ENCODE data around the gene HOMER2. TPM values are rescaled to one million over a fixed set of nuclear protein-coding genes. Genes with fewer than 3 reads are reported as not detected.

The HOMER2 gene
- total RNA-seq, 1 experiment from 2014 or later = 22.6 TPM

- POLR2A ChIA-PET (ENCODE audit: unreplicated experiment) = no interaction called here
- Histone ChIP-seq H3K36me3 (ENCODE audit: low read depth, low read length) (no peaks in the 10 kb centered on the region), H2AFZ (ENCODE audit: low read length) (no peak overlapping the region), H3K4me3 (ENCODE audit: low read length) (no peak overlapping the region), H3K9ac (ENCODE audit: low read length) (no peak overlapping the region), H3K9me2 (replicated peaks; ENCODE audit: low read length) (no peaks in the 10 kb centered on the region), H3K79me2 (ENCODE audit: low read length) (no peaks in the 10 kb centered on the region), H3K27me3 (ENCODE audit: low read length) (no peaks in the 10 kb centered on the region), H3K9me3 (ENCODE audit: low read length) (peaks cover 8% of the 10 kb centered on the region; the same call in 1 of the 2 replicates), H3K27ac (ENCODE audit: low read length) (no peak overlapping the region), H4K20me1 (ENCODE audit: low read length) (no peaks in the 10 kb centered on the region), H3F3A (ENCODE audit: low read length, unreplicated experiment) (no peaks in the 10 kb centered on the region), H3K4me2 (ENCODE audit: low read length) (no peak overlapping the region), H3K4me1 (ENCODE audit: insufficient read depth, low read length) (no peaks in the 10 kb centered on the region)
- no peak for DNase-seq
- BruUV-seq (replicated peaks) = no TSS peak
- CTCF ChIA-PET = no interaction called here
- intact Hi-C loops (cut with micrococcal nuclease) = no loop called here
- TF ChIP-seq EZH2 (IDR thresholded peaks at IDR 0.05; ENCODE audit: low read length, unreplicated experiment) (no peak), EZH2phosphoT487 (IDR thresholded peaks at IDR 0.05; ENCODE audit: borderline replicate concordance, low read length) (no peak)
- TF ChIP-seq, protein P1, sequence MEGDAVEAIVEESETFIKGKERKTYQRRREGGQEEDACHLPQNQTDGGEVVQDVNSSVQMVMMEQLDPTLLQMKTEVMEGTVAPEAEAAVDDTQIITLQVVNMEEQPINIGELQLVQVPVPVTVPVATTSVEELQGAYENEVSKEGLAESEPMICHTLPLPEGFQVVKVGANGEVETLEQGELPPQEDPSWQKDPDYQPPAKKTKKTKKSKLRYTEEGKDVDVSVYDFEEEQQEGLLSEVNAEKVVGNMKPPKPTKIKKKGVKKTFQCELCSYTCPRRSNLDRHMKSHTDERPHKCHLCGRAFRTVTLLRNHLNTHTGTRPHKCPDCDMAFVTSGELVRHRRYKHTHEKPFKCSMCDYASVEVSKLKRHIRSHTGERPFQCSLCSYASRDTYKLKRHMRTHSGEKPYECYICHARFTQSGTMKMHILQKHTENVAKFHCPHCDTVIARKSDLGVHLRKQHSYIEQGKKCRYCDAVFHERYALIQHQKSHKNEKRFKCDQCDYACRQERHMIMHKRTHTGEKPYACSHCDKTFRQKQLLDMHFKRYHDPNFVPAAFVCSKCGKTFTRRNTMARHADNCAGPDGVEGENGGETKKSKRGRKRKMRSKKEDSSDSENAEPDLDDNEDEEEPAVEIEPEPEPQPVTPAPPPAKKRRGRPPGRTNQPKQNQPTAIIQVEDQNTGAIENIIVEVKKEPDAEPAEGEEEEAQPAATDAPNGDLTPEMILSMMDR (conservative IDR thresholded peaks at IDR 0.05; ENCODE audit: low read depth, low read length) = no peak
- no peak for ATAC-seq
Observed at GRCh38 chr15:82911458-82911857, 41.1 kb downstream of the HOMER2 start.

DNA sequence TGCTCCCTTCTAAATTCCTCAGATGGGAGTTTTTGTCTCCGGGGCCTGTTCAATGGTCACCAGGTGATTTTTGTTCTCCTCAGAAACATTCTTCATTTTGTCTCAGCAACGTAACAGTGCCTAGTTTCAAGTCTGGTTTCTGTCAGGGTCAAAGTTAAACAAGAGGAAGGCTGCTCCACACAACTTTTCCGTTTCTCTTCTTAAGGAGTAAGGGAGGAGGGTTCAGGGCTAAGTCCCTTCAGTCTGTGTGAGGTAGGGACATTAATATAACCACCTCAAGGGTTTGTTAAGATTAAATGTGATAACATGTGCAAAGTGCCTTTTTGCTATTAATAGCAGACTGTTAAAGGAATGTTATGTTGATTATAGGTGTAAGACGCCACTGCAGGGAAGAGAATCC is 41.8 kb downstream of the HOMER2 start:
- DNase-seq = no peak
- H3K4me1 ChIP-seq (ENCODE audit: insufficient read depth, low read length) = no peaks in the 10 kb centered on the region
- H3K36me3 ChIP-seq (ENCODE audit: low read depth, low read length) = no peaks in the 10 kb centered on the region
- no peaks in the 10 kb centered on the region for H3F3A ChIP-seq (ENCODE audit: low read length, unreplicated experiment)
- H3K79me2 ChIP-seq (ENCODE audit: low read length) = no peaks in the 10 kb centered on the region
- ChIA-PET CTCF (no interaction called here), POLR2A (ENCODE audit: unreplicated experiment) (no interaction called here)
- H3K9me3 ChIP-seq (ENCODE audit: low read length) = peaks cover 8% of the 10 kb centered on the region; the same call in 1 of the 2 replicates
- no peaks in the 10 kb centered on the region for H4K20me1 ChIP-seq (ENCODE audit: low read length)
- no peaks in the 10 kb centered on the region for H3K9me2 ChIP-seq (replicated peaks; ENCODE audit: low read length)
- H3K9ac ChIP-seq (ENCODE audit: low read length) = no peak overlapping the region
- no peak overlapping the region for H3K4me3 ChIP-seq (ENCODE audit: low read length)
- no peak for TF ChIP-seq EZH2phosphoT487 (IDR thresholded peaks at IDR 0.05; ENCODE audit: borderline replicate concordance, low read length)
- TF ChIP-seq, protein P1 (conservative IDR thresholded peaks at IDR 0.05; ENCODE audit: low read depth, low read length) = no peak
- TF ChIP-seq EZH2 (IDR thresholded peaks at IDR 0.05; ENCODE audit: low read length, unreplicated experiment) = no peak
- intact Hi-C loops (cut with micrococcal nuclease) = no loop called here
- ATAC-seq = no peak
- no peak overlapping the region for H3K27ac ChIP-seq (ENCODE audit: low read length)
- no peak overlapping the region for H2AFZ ChIP-seq (ENCODE audit: low read length)
- no peak overlapping the region for H3K4me2 ChIP-seq (ENCODE audit: low read length)
- no peaks in the 10 kb centered on the region for H3K27me3 ChIP-seq (ENCODE audit: low read length)
- no TSS peak for BruUV-seq (replicated peaks)

- Histone ChIP-seq H3K27me3 (ENCODE audit: low read length) (no peaks in the 10 kb centered on the region), H3K9ac (ENCODE audit: low read length) (no peak overlapping the region), H3F3A (ENCODE audit: low read length, unreplicated experiment) (no peaks in the 10 kb centered on the region), H3K36me3 (ENCODE audit: low read depth, low read length) (no peaks in the 10 kb centered on the region), H3K4me3 (ENCODE audit: low read length) (no peak overlapping the region), H4K20me1 (ENCODE audit: low read length) (no peaks in the 10 kb centered on the region), H3K4me2 (ENCODE audit: low read length) (no peak overlapping the region), H3K9me2 (replicated peaks; ENCODE audit: low read length) (no peaks in the 10 kb centered on the region), H3K27ac (ENCODE audit: low read length) (no peak overlapping the region), H3K4me1 (ENCODE audit: insufficient read depth, low read length) (no peaks in the 10 kb centered on the region), H2AFZ (ENCODE audit: low read length) (no peak overlapping the region), H3K9me3 (ENCODE audit: low read length) (peaks cover 8% of the 10 kb centered on the region; the same call in 1 of the 2 replicates), H3K79me2 (ENCODE audit: low read length) (no peaks in the 10 kb centered on the region)
- ChIA-PET POLR2A (ENCODE audit: unreplicated experiment) (no interaction called here), CTCF (no interaction called here)
- no peak for DNase-seq
- ATAC-seq = no peak
- BruUV-seq (replicated peaks) = no TSS peak
- intact Hi-C loops (cut with micrococcal nuclease) = no loop called here
- TF ChIP-seq, protein P1 (conservative IDR thresholded peaks at IDR 0.05; ENCODE audit: low read depth, low read length) = no peak
- TF ChIP-seq EZH2phosphoT487 (IDR thresholded peaks at IDR 0.05; ENCODE audit: borderline replicate concordance, low read length) = no peak
- no peak for TF ChIP-seq EZH2 (IDR thresholded peaks at IDR 0.05; ENCODE audit: low read length, unreplicated experiment)
Observed at GRCh38 chr15:82909080-82909815, 43.3 kb downstream of the HOMER2 start.

Data from PC-3 (cell line).